Stimulated activated CD4-positive, alpha-beta T cell treated with anti-CD3 and anti-CD28 coated beads, Interleukin-2, amount 100 ng/mL, for 24 hours (primary cell): Measurements from ENCODE around the gene C17orf107.

ENCODE experiments used
- DNase-seq, 2 donors: peaks; one replicate each; pipeline ENCODE4 v3.0.0-alpha.2; 2020

The C17orf107 gene

GRCh38 chr17:4937553-4937952, 38.2 kb downstream of the C17orf107 start:
- no peak for DNase-seq

GRCh38 chr17:4938069-4938491, 38.7 kb downstream of the C17orf107 start:
- no peak for DNase-seq

- no peak for DNase-seq
Measured at GRCh38 chr17:4938688-4939545, 39.6 kb downstream of the C17orf107 start.

- no peak for DNase-seq
Measured at GRCh38 chr17:4939546-4939795, 40.1 kb downstream of the C17orf107 start.

- peak; percentile 92 to 95 for DNase-seq
Measured at GRCh38 chr17:4939796-4940554, 40.6 kb downstream of the C17orf107 start, which contains the start of the genes RNF167 and SLC25A11. Gene RNF167 (plus strand): TSS chr17:4940268. CDS start chr17:4940910, 642 bp downstream. Gene SLC25A11 (minus strand): TSS chr17:4940046. CDS start chr17:4939910, 136 bp downstream.

- peak; percentile 52 to 53 for DNase-seq
Measured at GRCh38 chr17:4940555-4941318, 41.4 kb downstream of the C17orf107 start.

- DNase-seq = no peak
Measured at GRCh38 chr17:4941319-4941610, 41.9 kb downstream of the C17orf107 start.

- DNase-seq = no peak
Measured at GRCh38 chr17:4942760-4943508, 43.6 kb downstream of the C17orf107 start.

- peak in 1 of 2 donors; percentile 60 for DNase-seq
Measured at GRCh38 chr17:4944163-4944553, 44.8 kb downstream of the C17orf107 start.

- peak in 1 of 2 donors; percentile 55 for DNase-seq
Measured at GRCh38 chr17:4944554-4945175, 45.3 kb downstream of the C17orf107 start.

GRCh38 chr17:4945176-4945943, 46.0 kb downstream of the C17orf107 start:
- peak; percentile 87 to 90 for DNase-seq

- DNase-seq = no peak
Measured at GRCh38 chr17:4945944-4946280, 46.6 kb downstream of the C17orf107 start.

- no peak for DNase-seq
Measured at GRCh38 chr17:4946312-4946976, 47.1 kb downstream of the C17orf107 start.

- no peak for DNase-seq
Measured at GRCh38 chr17:4947010-4947410, 47.7 kb downstream of the C17orf107 start.

GRCh38 chr17:4947411-4948165, 48.3 kb downstream of the C17orf107 start:
- DNase-seq = peak; percentile 73 to 75

- DNase-seq = peak; percentile 92
Measured at GRCh38 chr17:4948166-4948930, 49.0 kb downstream of the C17orf107 start, which contains the start of gene PFN1. Gene PFN1 (minus strand): TSS chr17:4948530. CDS start chr17:4948394, 136 bp downstream.

- DNase-seq = peak; percentile 78 to 80
Measured at GRCh38 chr17:4948931-4949320, 49.6 kb downstream of the C17orf107 start.

- DNase-seq = peak; percentile 78 to 85
Measured at GRCh38 chr17:4949321-4950074, 50.2 kb downstream of the C17orf107 start.
